Measurements from ENCODE around the gene RANBP9. TPM values are rescaled to one million over a fixed set of nuclear protein-coding genes. Genes with fewer than 3 reads are reported as not detected.

The RANBP9 gene
- total and polyA plus RNA-seq, 2 of the 13 experiments (the other 11 are each of a cell fraction or from before 2014, with no cell fraction given), result 26.6 to 30.6 TPM

- TF ChIP-seq PCBP1 (IDR thresholded peaks at IDR 0.05; ENCODE audit: borderline replicate concordance, low read depth, low read length) (no peak), STAT6 (CRISPR knock-in tag; IDR thresholded peaks at IDR 0.05; ENCODE audit: borderline replicate concordance) (no peak), GZF1 (CRISPR knock-in tag; IDR thresholded peaks at IDR 0.05) (no peak), FOXA1 (IDR thresholded peaks at IDR 0.05) (no peak), FOXA1 (CRISPR knock-in tag; IDR thresholded peaks at IDR 0.05) (peak; percentile 95), SMARCE1 (IDR thresholded peaks at IDR 0.05; ENCODE audit: borderline replicate concordance) (no peak), TRAFD1 (CRISPR knock-in tag; IDR thresholded peaks at IDR 0.05; ENCODE audit: borderline replicate concordance) (no peak), LCORL (IDR thresholded peaks at IDR 0.05) (no peak), LCORL (CRISPR knock-in tag; IDR thresholded peaks at IDR 0.05) (peak; percentile 46; the same call in 1 of the 2 replicates), ZNF34 (CRISPR knock-in tag; IDR thresholded peaks at IDR 0.05; ENCODE audit: borderline replicate concordance) (no peak), TARDBP (CRISPR knock-in tag; IDR thresholded peaks at IDR 0.05) (no peak), ZBTB39 (CRISPR knock-in tag; IDR thresholded peaks at IDR 0.05) (peak; percentile 81; the same call in 1 of the 2 replicates), ZNF547 (CRISPR knock-in tag; IDR thresholded peaks at IDR 0.05) (no peak), ZNF839 (CRISPR knock-in tag; IDR thresholded peaks at IDR 0.05; ENCODE audit: borderline replicate concordance) (no peak), CREB1 (IDR thresholded peaks at IDR 0.05) (no peak), CREB1 (CRISPR knock-in tag; IDR thresholded peaks at IDR 0.05) (no peak), RARG (CRISPR knock-in tag; IDR thresholded peaks at IDR 0.05; ENCODE audit: low read depth) (no peak), ETV6 (CRISPR knock-in tag; conservative IDR thresholded peaks at IDR 0.05) (no peak), HINFP (CRISPR knock-in tag; IDR thresholded peaks at IDR 0.05; ENCODE audit: low read depth) (no peak), PTBP1 (IDR thresholded peaks at IDR 0.05; ENCODE audit: low read depth, low read length, poor library complexity, severe bottlenecking) (no peak), KMT2B (CRISPR knock-in tag; IDR thresholded peaks at IDR 0.05) (no peak), ZNF263 (CRISPR knock-in tag; IDR thresholded peaks at IDR 0.05) (peak; percentile 60; the same call in 1 of the 2 replicates), ZNF17 (CRISPR knock-in tag; IDR thresholded peaks at IDR 0.05) (no peak), ZNF180 (CRISPR knock-in tag; IDR thresholded peaks at IDR 0.05; ENCODE audit: borderline replicate concordance, low read depth) (no peak), SNAI1 (CRISPR knock-in tag; IDR thresholded peaks at IDR 0.05; ENCODE audit: borderline replicate concordance) (no peak)
Observed at GRCh38 chr6:13660893-13661292, 50.7 kb downstream of the RANBP9 start (continued).
